ENCODE data around the gene CFAP161.

Gene CFAP161

GRCh38 chr15:81146466-81146865 lies 12.4 kb downstream of the CFAP161 start (continued):
- TF ChIP-seq ZNF350 (tag by site-specific recombination; IDR thresholded peaks at IDR 0.05) (no peak), ZNF514 (tag by site-specific recombination; IDR thresholded peaks at IDR 0.05) (no peak), ZNF121 (tag by site-specific recombination; IDR thresholded peaks at IDR 0.05) (no peak), ZBTB7A (tag by site-specific recombination; IDR thresholded peaks at IDR 0.05; ENCODE audit: low read depth) (no peak), MYNN (tag by site-specific recombination; IDR thresholded peaks at IDR 0.05; ENCODE audit: borderline replicate concordance) (no peak), ZFHX2 (tag by site-specific recombination; conservative IDR thresholded peaks at IDR 0.05) (no peak), ZNF341 (tag by site-specific recombination; IDR thresholded peaks at IDR 0.05; ENCODE audit: low read depth) (no peak), ZNF529 (tag by site-specific recombination; IDR thresholded peaks at IDR 0.05; ENCODE audit: insufficient replicate concordance) (no peak), PRDM4 (tag by site-specific recombination; IDR thresholded peaks at IDR 0.05) (no peak), ZNF792 (tag by site-specific recombination; IDR thresholded peaks at IDR 0.05) (no peak), ZEB2 (tag by site-specific recombination; IDR thresholded peaks at IDR 0.05) (no peak), PBX3 (CRISPR knock-in tag; IDR thresholded peaks at IDR 0.05) (no peak)

GRCh38 chr15:81151389-81151788 lies 17.3 kb downstream of the CFAP161 start:
- Histone ChIP-seq H3K9me3 (ENCODE audit: control insufficient read depth, insufficient read depth, low read depth, low read length) (no peaks in the 10 kb centered on the region), H3K36me3 (ENCODE audit: control insufficient read depth in 2 of 2, insufficient read depth in 1 of 2, low read length in 2 of 2) (no peaks in the 10 kb centered on the region), H3K4me3 (ENCODE audit: low read depth, low read length) (no peak overlapping the region), H3K4me1 (ENCODE audit: control insufficient read depth, insufficient read depth, low read length) (no peaks in the 10 kb centered on the region), H3K27ac (ENCODE audit: extremely low read depth, low read depth, low read length) (no peak overlapping the region)
- POLR2A ChIA-PET, result interaction anchor here (0.6 kb wide), 1 partner anchor 830 kb away, joined by 3 read pairs; no protein-coding TSS in a partner anchor
- CTCF ChIA-PET, result interaction anchor here (6.2 to 8.3 kb wide), 2 partner anchors 45 to 116 kb away, joined by 43 to 201 read pairs; no protein-coding TSS in a partner anchor
- no peak for TF ChIP-seq ZNF174 (tag by site-specific recombination; IDR thresholded peaks at IDR 0.05)

GRCh38 chr15:81152339-81152738 lies 18.3 kb downstream of the CFAP161 start:
- CTCF ChIA-PET, result interaction anchor here (0.6 to 8.3 kb wide), 5 partner anchors 18 to 154 kb away, joined by 3 to 201 read pairs (median 5); no protein-coding TSS in a partner anchor
- H3K36me3 ChIP-seq (ENCODE audit: control insufficient read depth in 2 of 2, insufficient read depth in 1 of 2, low read length in 2 of 2), result no peaks in the 10 kb centered on the region
- no peaks in the 10 kb centered on the region for H3K9me3 ChIP-seq (ENCODE audit: control insufficient read depth, insufficient read depth, low read depth, low read length)
- no peaks in the 10 kb centered on the region for H3K4me1 ChIP-seq (ENCODE audit: control insufficient read depth, insufficient read depth, low read length)
- POLR2A ChIA-PET, result no interaction called here
- no peak for TF ChIP-seq ZNF366 (tag by site-specific recombination; conservative IDR thresholded peaks at IDR 0.05)
- no peak for TF ChIP-seq ZBTB48 (tag by site-specific recombination; IDR thresholded peaks at IDR 0.05)
- TF ChIP-seq TCF7L2 (IDR thresholded peaks at IDR 0.05; ENCODE audit: borderline replicate concordance, low read depth, low read length), result no peak
- TF ChIP-seq ZNF140 (tag by site-specific recombination; IDR thresholded peaks at IDR 0.05), result no peak
- TF ChIP-seq ZIC2 (tag by site-specific recombination; IDR thresholded peaks at IDR 0.05), result no peak
- no peak for TF ChIP-seq ZNF132 (tag by site-specific recombination; IDR thresholded peaks at IDR 0.05; ENCODE audit: borderline replicate concordance)
- no peak for TF ChIP-seq ZNF660 (tag by site-specific recombination; IDR thresholded peaks at IDR 0.05)
- H3K4me3 ChIP-seq (ENCODE audit: low read depth, low read length), result no peak overlapping the region
- no peak overlapping the region for H3K27ac ChIP-seq (ENCODE audit: extremely low read depth, low read depth, low read length)

Data from HEK293 (cell line).